ENCODE results near the gene PHLDA2.

The PHLDA2 gene

GRCh38 chr11:2881076-2881980 is 47.9 kb downstream of the PHLDA2 start:
- DNase-seq (ENCODE audit: low spot score), result no peak

GRCh38 chr11:2880646-2881045 is 48.6 kb downstream of the PHLDA2 start:
- DNase-seq (ENCODE audit: low spot score), result no peak

- no peak for DNase-seq (ENCODE audit: low spot score)
These were observed 50.4 kb downstream of the PHLDA2 start for GRCh38 chr11:2878782-2879181.

All from COLO829 (cell line).